H9 (cell line): Measurements from ENCODE around the gene FRRS1L. TPM values are rescaled to one million over a fixed set of nuclear protein-coding genes. Genes with fewer than 3 reads are reported as not detected.
A peak's percentile ranks its signal among the peaks of the same experiment; 100 is the strongest.

Source experiments
- DNase-seq: peaks from one replicate; pipeline ENCODE4 v3.0.0-alpha.2; 2017
- H2AFZ ChIP-seq: one replicate; pipeline ENCODE4 v1.6.1; 2013; ENCODE audit warnings: mild to moderate bottlenecking, low read length, control low read depth, moderate library complexity
- H2AK5ac ChIP-seq: 2 replicates; pipeline ENCODE4 v1.6.1; 2013; ENCODE audit warnings: low read length, control low read depth, mixed read lengths; ENCODE audit not compliant: insufficient read length
- H2BK120ac ChIP-seq: one replicate; pipeline ENCODE4 v1.6.1; 2013; ENCODE audit warnings: low read depth, mild to moderate bottlenecking, low read length, control low read depth, inconsistent platforms; ENCODE audit not compliant: poor library complexity, severe bottlenecking
- H2BK12ac ChIP-seq: 2 replicates; pipeline ENCODE4 v1.6.1; 2013; ENCODE audit warnings: low read length, control low read depth, mixed read lengths, low read depth; ENCODE audit not compliant: insufficient read length
- H2BK15ac ChIP-seq: 2 replicates; pipeline ENCODE4 v1.6.1; 2013; ENCODE audit warnings: low read depth, low read length, control low read depth
- H2BK20ac ChIP-seq: one replicate; pipeline ENCODE4 v1.6.1; 2013; ENCODE audit warnings: low read depth, mild to moderate bottlenecking, low read length, control low read depth, inconsistent platforms; ENCODE audit not compliant: poor library complexity, severe bottlenecking
- H2BK5ac ChIP-seq: 2 replicates; pipeline ENCODE4 v1.6.1; 2013; ENCODE audit warnings: low read length, control low read depth, mixed read lengths; ENCODE audit not compliant: insufficient read length
- H3K14ac ChIP-seq: 2 replicates; pipeline ENCODE4 v1.6.1; 2013; ENCODE audit warnings: low read length, control low read depth; ENCODE audit not compliant: insufficient read depth
- H3K18ac ChIP-seq: 2 replicates; pipeline ENCODE4 v1.6.1; 2013; ENCODE audit warnings: low read depth, mild to moderate bottlenecking, mixed read lengths, low read length, control low read depth; ENCODE audit not compliant: insufficient read length
- H3K23ac ChIP-seq: 2 replicates; pipeline ENCODE4 v1.6.1; 2013; ENCODE audit warnings: low read length, control low read depth, mixed read lengths, low read depth; ENCODE audit not compliant: insufficient read length
- H3K23me2 ChIP-seq: 2 replicates; pipeline ENCODE4 v1.6.1; 2013; ENCODE audit warnings: low read depth, mild to moderate bottlenecking, mixed read lengths, low read length, control low read depth; ENCODE audit not compliant: insufficient read length, poor library complexity, severe bottlenecking
- H3K27ac ChIP-seq: 2 replicates; pipeline ENCODE4 v1.5.1; 2013; ENCODE audit warnings: low read length, control low read depth, mixed read lengths, low read depth; ENCODE audit not compliant: insufficient read length
- H3K27me3 ChIP-seq: 2 replicates; pipeline ENCODE4 v1.6.1; 2013; ENCODE audit warnings: low read length, control low read depth, inconsistent platforms; ENCODE audit not compliant: insufficient read depth
- H3K4ac ChIP-seq: 2 replicates; pipeline ENCODE4 v1.6.1; 2013; ENCODE audit warnings: low read depth, mild to moderate bottlenecking, control low read depth, inconsistent platforms, low read length, moderate library complexity
- H3K4me1 ChIP-seq: 2 replicates; pipeline ENCODE4 v1.6.1; 2013; ENCODE audit warnings: low read length, control low read depth, inconsistent platforms; ENCODE audit not compliant: insufficient read depth
- H3K4me2 ChIP-seq: 2 replicates; pipeline ENCODE4 v1.6.1; 2013; ENCODE audit warnings: low read length, control low read depth, mixed read lengths; ENCODE audit not compliant: insufficient read length, insufficient read depth
- H3K56ac ChIP-seq: 2 replicates; pipeline ENCODE4 v1.6.1; 2013; ENCODE audit warnings: low read depth, mild to moderate bottlenecking, mixed read lengths, low read length, control low read depth; ENCODE audit not compliant: insufficient read length
- H3K79me1 ChIP-seq: 2 replicates; pipeline ENCODE4 v1.6.1; 2013; ENCODE audit warnings: low read depth, mild to moderate bottlenecking, moderate library complexity, low read length, control low read depth, inconsistent platforms; ENCODE audit not compliant: insufficient read depth, poor library complexity, severe bottlenecking
- H3K79me2 ChIP-seq: 2 replicates; pipeline ENCODE4 v1.6.1; 2013; ENCODE audit warnings: low read length, control low read depth, inconsistent platforms; ENCODE audit not compliant: insufficient read depth
- H3K9ac ChIP-seq: 2 replicates; pipeline ENCODE4 v1.6.1; 2013; ENCODE audit warnings: low read length, control low read depth, mixed read lengths; ENCODE audit not compliant: insufficient read length; ENCODE audit errors: extremely low read depth
- H3K9me3 ChIP-seq: one replicate; pipeline ENCODE4 v1.6.1; 2013; ENCODE audit warnings: low read depth, low read length, inconsistent platforms; ENCODE audit not compliant: control insufficient read depth
- H3T11ph ChIP-seq: one replicate; pipeline ENCODE4 v1.6.1; 2013; ENCODE audit warnings: mild to moderate bottlenecking, low read length, control low read depth, inconsistent platforms
- H4K20me1 ChIP-seq: one replicate; pipeline ENCODE4 v1.6.1; 2013; ENCODE audit not compliant: control insufficient read depth, insufficient read length, insufficient read depth
- H4K5ac ChIP-seq: 2 replicates; pipeline ENCODE4 v1.6.1; 2013; ENCODE audit warnings: low read depth, mild to moderate bottlenecking, mixed read lengths, low read length, control low read depth; ENCODE audit not compliant: insufficient read length
- H4K8ac ChIP-seq: replicated peaks from 2 replicates; pipeline ENCODE4 v1.6.1; 2013; ENCODE audit warnings: low read length, control low read depth, mixed read lengths, low read depth; ENCODE audit not compliant: insufficient read length
- H4K91ac ChIP-seq: 2 replicates; pipeline ENCODE4 v1.6.1; 2013; ENCODE audit warnings: low read depth, mild to moderate bottlenecking, moderate library complexity, mixed read lengths, low read length, control low read depth; ENCODE audit not compliant: insufficient read length
- H3K27ac Mint-ChIP-seq, 3 experiments: 2 replicates in 2 of 3; 3 replicates in 1 of 3; pipeline ENCODE4 v1.8.0; 2020 to 2021; ENCODE audit warnings: mixed read lengths in 3 of 3, mild to moderate bottlenecking in 1 of 3, moderate library complexity in 1 of 3
- H3K27me3 Mint-ChIP-seq: 2 replicates; pipeline ENCODE4 v1.8.0; 2021; ENCODE audit warnings: low read depth, mild to moderate bottlenecking, moderate library complexity, mixed read lengths
- H3K36me3 Mint-ChIP-seq, 3 experiments: 2 replicates in 2 of 3; 3 replicates in 1 of 3; pipeline ENCODE4 v1.8.0; 2020 to 2021; ENCODE audit warnings: low read depth in 3 of 3, mixed read lengths in 3 of 3; ENCODE audit not compliant: insufficient read depth in 1 of 3
- H3K4me1 Mint-ChIP-seq, 2 experiments: 2 replicates each; pipeline ENCODE4 v1.8.0; 2020; ENCODE audit warnings: mixed read lengths in 2 of 2
- H3K4me3 Mint-ChIP-seq, 2 experiments: 2 replicates in 1 of 2; 3 replicates in 1 of 2; pipeline ENCODE4 v1.8.0; 2020 to 2021; ENCODE audit warnings: mild to moderate bottlenecking in 2 of 2, mixed read lengths in 2 of 2, moderate library complexity in 1 of 2
- H3K9me3 Mint-ChIP-seq, 2 experiments: 2 replicates in 1 of 2; 3 replicates in 1 of 2; pipeline ENCODE4 v1.8.0; 2020; ENCODE audit warnings: mild to moderate bottlenecking in 2 of 2, mixed read lengths in 2 of 2, moderate library complexity in 1 of 2
- CTCF ChIP-seq: fragments of 200-600 bp; sonication (generic); conservative IDR thresholded peaks from 3 replicates; pipeline ENCODE4 v1.8.0; 2021; ENCODE audit warnings: antibody characterized with exemption, mild to moderate bottlenecking
- WGBS: extraction: QIAGEN DNeasy Blood & Tissue Kit; methylation state at CpG from one replicate; pipeline ENCODE4 v1.1.7; 2013; ENCODE audit warnings: missing lambda C conversion rate, low lambda C conversion rate, mixed read lengths; ENCODE audit not compliant: insufficient read length; ENCODE audit errors: extremely low coverage; 5-methylcytosine and 5-hydroxymethylcytosine counted together
- total RNA-seq: library from RNA; stranded (reverse); gene quantifications from 2 replicates; pipeline ENCODE4 v1.2.1, GENCODE V29; 2021

The FRRS1L gene
- total RNA-seq, 1 experiment from 2014 or later: 3.3 TPM

- H4K91ac ChIP-seq: no peak overlapping the region
- Mint-ChIP-seq H3K4me3 (no peak overlapping the region), H3K27me3 (peaks cover 47% of the 10 kb centered on the region), H3K27ac (peak overlapping the region in 1 of 3 experiments; percentile 21; a peak in 1 of 7 replicates), H3K4me1 (peaks cover 9 to 18% of the 10 kb centered on the region in 2 experiments), H3K9me3 (peaks cover 8 to 10% of the 10 kb centered on the region in 2 experiments; a peak in 4 of 5 replicates), H3K36me3 (peaks cover 0 to 15% (median 2%) of the 10 kb centered on the region in 3 experiments; a peak in 5 of 7 replicates)
- no peaks in the 10 kb centered on the region; the same call in 1 of the 2 replicates for H3K27me3 ChIP-seq
- H3K23me2 ChIP-seq: peaks cover 2% of the 10 kb centered on the region
- H2BK15ac ChIP-seq: no peak overlapping the region
- H3K27ac ChIP-seq: no peak overlapping the region
- H3K9me3 ChIP-seq: no peaks in the 10 kb centered on the region
- no peak overlapping the region for H2AK5ac ChIP-seq
- H3T11ph ChIP-seq: no peak overlapping the region
- H3K9ac ChIP-seq: no peak overlapping the region
- no peak overlapping the region for H2BK20ac ChIP-seq
- no peak overlapping the region for H3K14ac ChIP-seq
- H3K79me1 ChIP-seq: no peaks in the 10 kb centered on the region
- H4K20me1 ChIP-seq: no peaks in the 10 kb centered on the region
- H3K4ac ChIP-seq: no peak overlapping the region
- H2AFZ ChIP-seq: no peak overlapping the region
- no peak for TF ChIP-seq CTCF
- H4K5ac ChIP-seq: no peak overlapping the region
- H3K4me2 ChIP-seq: no peak overlapping the region
- no peak overlapping the region for H3K23ac ChIP-seq
- no CpG with 5 or more reads among the region's 1 CpG for WGBS
- H3K4me1 ChIP-seq: no peaks in the 10 kb centered on the region
- no peak overlapping the region for H3K18ac ChIP-seq
- no peak for DNase-seq
- no peak overlapping the region for H2BK5ac ChIP-seq
- H3K79me2 ChIP-seq: no peaks in the 10 kb centered on the region
- H2BK120ac ChIP-seq: no peak overlapping the region
- H3K56ac ChIP-seq: no peak overlapping the region
- no peak overlapping the region for H2BK12ac ChIP-seq
- no peak overlapping the region for H4K8ac ChIP-seq
Observed at GRCh38 chr9:109163194-109163593, 3.9 kb downstream of the FRRS1L start.
